Keratinocyte (primary cell): ENCODE measurements around the gene TADA3.

ENCODE experiments used
- EZH2 ChIP-seq: IDR thresholded peaks from one replicate; pipeline ENCODE4 v1.6.1; 2012; ENCODE audit warnings: inconsistent platforms, mild to moderate bottlenecking, low read length, moderate library complexity
- TF ChIP-seq, protein P1 (sequence below), 3 experiments: IDR thresholded peaks in 1 of 3; conservative IDR thresholded peaks in 1 of 3; optimal IDR thresholded peaks in 1 of 3; 2 replicates in 2 of 3; 3 replicates in 1 of 3; pipeline versions ENCODE3 to v1.5.1; 2011; ENCODE audit warnings: low read length in 3 of 3, mild to moderate bottlenecking in 3 of 3, moderate library complexity in 2 of 3, control low read depth in 1 of 3, inconsistent platforms in 1 of 3; ENCODE audit not compliant: insufficient read depth in 2 of 3; ENCODE audit errors: extremely low read depth in 1 of 3

DNA sequence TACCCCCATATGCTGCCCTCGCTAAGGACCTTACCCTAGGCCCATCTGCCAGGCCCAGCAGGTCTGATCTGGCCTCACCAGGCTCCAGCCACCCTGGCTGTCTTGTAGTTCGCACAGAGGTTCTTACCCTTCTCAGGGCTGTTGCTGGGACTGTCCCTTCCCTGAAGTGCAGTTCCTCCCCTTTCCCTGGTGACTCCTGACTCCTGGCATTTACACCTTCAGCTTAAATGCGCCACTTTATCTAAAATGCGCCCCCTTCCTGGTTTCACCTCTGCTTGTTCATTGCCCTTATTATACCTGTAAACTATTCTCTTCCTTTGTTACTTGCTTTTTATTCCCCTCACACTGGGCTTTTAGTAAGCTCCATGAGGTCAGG is 17.0 kb upstream of the TADA3 start:
- no peak for TF ChIP-seq EZH2
- TF ChIP-seq, protein P1, sequence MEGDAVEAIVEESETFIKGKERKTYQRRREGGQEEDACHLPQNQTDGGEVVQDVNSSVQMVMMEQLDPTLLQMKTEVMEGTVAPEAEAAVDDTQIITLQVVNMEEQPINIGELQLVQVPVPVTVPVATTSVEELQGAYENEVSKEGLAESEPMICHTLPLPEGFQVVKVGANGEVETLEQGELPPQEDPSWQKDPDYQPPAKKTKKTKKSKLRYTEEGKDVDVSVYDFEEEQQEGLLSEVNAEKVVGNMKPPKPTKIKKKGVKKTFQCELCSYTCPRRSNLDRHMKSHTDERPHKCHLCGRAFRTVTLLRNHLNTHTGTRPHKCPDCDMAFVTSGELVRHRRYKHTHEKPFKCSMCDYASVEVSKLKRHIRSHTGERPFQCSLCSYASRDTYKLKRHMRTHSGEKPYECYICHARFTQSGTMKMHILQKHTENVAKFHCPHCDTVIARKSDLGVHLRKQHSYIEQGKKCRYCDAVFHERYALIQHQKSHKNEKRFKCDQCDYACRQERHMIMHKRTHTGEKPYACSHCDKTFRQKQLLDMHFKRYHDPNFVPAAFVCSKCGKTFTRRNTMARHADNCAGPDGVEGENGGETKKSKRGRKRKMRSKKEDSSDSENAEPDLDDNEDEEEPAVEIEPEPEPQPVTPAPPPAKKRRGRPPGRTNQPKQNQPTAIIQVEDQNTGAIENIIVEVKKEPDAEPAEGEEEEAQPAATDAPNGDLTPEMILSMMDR (optimal IDR thresholded peaks at IDR 0.05 in 1 of 3, IDR thresholded peaks at IDR 0.05 in 1 of 3, conservative IDR thresholded peaks at IDR 0.05 in 1 of 3; ENCODE audit: extremely low read depth in 1 of 3, insufficient read depth in 2 of 3, low read length in 3 of 3): no peak
